Skin of body (tissue), 2 donors: Measurements from ENCODE around the gene RRAGC. TPM values are rescaled to one million over a fixed set of nuclear protein-coding genes. Genes with fewer than 3 reads are reported as not detected.

Experiments used
- small RNA-seq: library from RNA; depleted of rRNA; stranded (forward); fragments of <200 nt; gene quantifications from one replicate; pipeline ENCODE3, GENCODE V24; 2014; ENCODE audit warnings: low replicate concordance
- total RNA-seq: library from RNA; depleted of rRNA; stranded (reverse); fragments of >200 nt; gene quantifications from one replicate; pipeline ENCODE4 v1.2.3, GENCODE V29; 2014

The RRAGC gene
- total RNA-seq, 1 donor from 2014 or later, result 26.8 TPM

Small RNA genes lying within 50 kb of the gene (small RNA-seq; reads per million reads assigned to genes)
- not detected for gene GJA9-MYCBP

Other genes with a start within 250 kb of the RRAGC start
- 7.5 TPM for gene MYCBP, start 13.6 kb upstream of the RRAGC start, total RNA-seq
- gene GJA9, start 21.8 kb upstream of the RRAGC start, total RNA-seq, result not detected
- gene RHBDL2, start 82.1 kb upstream of the RRAGC start, total RNA-seq, result 2.2 TPM
- gene AKIRIN1, start 131.5 kb upstream of the RRAGC start, total RNA-seq, result 31.9 TPM
- 299 TPM for gene NDUFS5, start 166.6 kb upstream of the RRAGC start, total RNA-seq